C4-2B (cell line): ENCODE results near the gene CCDC167.

Experiments
- ZFX ChIP-seq: fragments of 450-650 bp; IDR thresholded peaks from 2 replicates; pipeline ENCODE4 v1.6.1; 2017
- TF ChIP-seq, protein P1 (sequence below): fragments of 450-650 bp; conservative IDR thresholded peaks from 2 replicates; pipeline ENCODE4 v1.5.1; 2017; ENCODE audit warnings: mild to moderate bottlenecking

DNA sequence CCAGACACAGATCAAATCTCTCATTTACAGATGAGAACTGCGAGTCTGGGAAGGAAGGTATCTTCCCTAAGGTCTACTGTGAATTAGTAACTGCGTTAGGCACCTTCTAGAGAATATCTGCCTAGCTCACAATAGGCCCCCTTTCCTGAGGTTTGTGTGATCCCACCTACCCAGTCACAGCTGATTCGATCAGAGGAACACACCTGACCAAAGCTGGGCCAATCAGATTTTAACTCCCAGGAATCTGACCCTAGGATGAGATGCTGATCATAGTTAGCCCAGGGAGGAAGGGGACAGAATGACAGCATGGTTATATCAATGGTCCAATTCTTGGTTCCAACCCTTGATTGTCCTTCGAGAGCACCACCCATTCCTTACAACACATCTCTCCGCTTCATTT, 7.4 kb upstream of the CCDC167 start:
- TF ChIP-seq, protein P1, sequence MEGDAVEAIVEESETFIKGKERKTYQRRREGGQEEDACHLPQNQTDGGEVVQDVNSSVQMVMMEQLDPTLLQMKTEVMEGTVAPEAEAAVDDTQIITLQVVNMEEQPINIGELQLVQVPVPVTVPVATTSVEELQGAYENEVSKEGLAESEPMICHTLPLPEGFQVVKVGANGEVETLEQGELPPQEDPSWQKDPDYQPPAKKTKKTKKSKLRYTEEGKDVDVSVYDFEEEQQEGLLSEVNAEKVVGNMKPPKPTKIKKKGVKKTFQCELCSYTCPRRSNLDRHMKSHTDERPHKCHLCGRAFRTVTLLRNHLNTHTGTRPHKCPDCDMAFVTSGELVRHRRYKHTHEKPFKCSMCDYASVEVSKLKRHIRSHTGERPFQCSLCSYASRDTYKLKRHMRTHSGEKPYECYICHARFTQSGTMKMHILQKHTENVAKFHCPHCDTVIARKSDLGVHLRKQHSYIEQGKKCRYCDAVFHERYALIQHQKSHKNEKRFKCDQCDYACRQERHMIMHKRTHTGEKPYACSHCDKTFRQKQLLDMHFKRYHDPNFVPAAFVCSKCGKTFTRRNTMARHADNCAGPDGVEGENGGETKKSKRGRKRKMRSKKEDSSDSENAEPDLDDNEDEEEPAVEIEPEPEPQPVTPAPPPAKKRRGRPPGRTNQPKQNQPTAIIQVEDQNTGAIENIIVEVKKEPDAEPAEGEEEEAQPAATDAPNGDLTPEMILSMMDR = no peak
- no peak for TF ChIP-seq ZFX
